Mesodermal cell (in vitro differentiated cells): ENCODE data around the gene HOXB6.

Experiments used
- H3K27ac ChIP-seq: 2 replicates; pipeline ENCODE4 v1.7.0; 2013; ENCODE audit warnings: mild to moderate bottlenecking, low read depth, low read length, moderate library complexity; ENCODE audit not compliant: severe bottlenecking
- H3K36me3 ChIP-seq: 2 replicates; pipeline ENCODE4 v1.7.1; 2013; ENCODE audit warnings: mild to moderate bottlenecking, low read length, moderate library complexity; ENCODE audit not compliant: control insufficient read depth, insufficient read depth
- H3K4me1 ChIP-seq: one replicate; pipeline ENCODE4 v1.7.1; 2013; ENCODE audit warnings: mild to moderate bottlenecking, low read length; ENCODE audit not compliant: insufficient read depth, control insufficient read depth, poor library complexity, severe bottlenecking
- H3K4me3 ChIP-seq: 2 replicates; pipeline ENCODE4 v1.7.0; 2013; ENCODE audit warnings: low read length, control low read depth, mild to moderate bottlenecking; ENCODE audit not compliant: insufficient read depth, poor library complexity, severe bottlenecking; ENCODE audit errors: extremely low read depth
- H3K9me3 ChIP-seq: 2 replicates; pipeline ENCODE4 v1.7.1; 2013; ENCODE audit warnings: mild to moderate bottlenecking, low read length, moderate library complexity; ENCODE audit not compliant: control insufficient read depth
- WGBS, 2 experiments: methylation state at CpG; one replicate each; pipeline ENCODE4 v1.1.5; 2013; ENCODE audit warnings: missing lambda C conversion rate in 2 of 2; ENCODE audit not compliant: insufficient coverage in 2 of 2; 5-methylcytosine and 5-hydroxymethylcytosine counted together

Gene HOXB6

GRCh38 chr17:48618256-48618896 lies 13.6 kb upstream of the HOXB6 start:
- WGBS, 2 experiments = 1% methylated on average over 17 to 19 of the region's 25 CpGs
- no peaks in the 10 kb centered on the region for H3K9me3 ChIP-seq
- no peak overlapping the region for H3K27ac ChIP-seq
- peaks cover 5% of the 10 kb centered on the region for H3K4me1 ChIP-seq
- peak overlapping the region; percentile 17 for H3K4me3 ChIP-seq
- no peaks in the 10 kb centered on the region for H3K36me3 ChIP-seq

- H3K4me3 ChIP-seq = no peak overlapping the region
- peaks cover 5% of the 10 kb centered on the region for H3K4me1 ChIP-seq
- no peak overlapping the region for H3K27ac ChIP-seq
- H3K36me3 ChIP-seq = no peaks in the 10 kb centered on the region
- WGBS, 2 experiments = 3% methylated on average over 38 to 39 of the region's 43 CpGs
- H3K9me3 ChIP-seq = no peaks in the 10 kb centered on the region
These were observed 12.9 kb upstream of the HOXB6 start for GRCh38 chr17:48617471-48618255.

- Histone ChIP-seq H3K4me1 (peaks cover 6% of the 10 kb centered on the region), H3K9me3 (no peaks in the 10 kb centered on the region), H3K27ac (peak overlapping the region; percentile 56), H3K36me3 (no peaks in the 10 kb centered on the region), H3K4me3 (no peak overlapping the region)
- WGBS, 2 experiments = 5 to 7% methylated on average over 11 to 12 of the region's 15 CpGs
These were observed 12.1 kb upstream of the HOXB6 start for GRCh38 chr17:48616717-48617470.

GRCh38 chr17:48615963-48616716 lies 11.4 kb upstream of the HOXB6 start:
- Histone ChIP-seq H3K36me3 (no peaks in the 10 kb centered on the region), H3K4me1 (peaks cover 9% of the 10 kb centered on the region), H3K27ac (peak overlapping the region; percentile 24), H3K9me3 (no peaks in the 10 kb centered on the region), H3K4me3 (no peak overlapping the region)
- WGBS, 2 experiments = 6 to 21% methylated on average over 4 to 7 of the region's 17 CpGs

GRCh38 chr17:48615047-48615962 lies 10.5 kb upstream of the HOXB6 start, which contains the start of gene HOXB8:
TSS of gene HOXB8 (minus strand) at chr17:48615292. CDS start at chr17:48614704, 588 bp downstream.
- peak within 1 kb of the TSS; percentile 45 for H3K4me3 ChIP-seq
- peaks cover 15% of the 10 kb centered on the region for H3K4me1 ChIP-seq
- 15 to 17% methylated on average over 9 to 10 of the region's 41 CpGs for WGBS, 2 experiments
- H3K36me3 ChIP-seq = no peaks in the 10 kb centered on the region
- H3K27ac ChIP-seq = peak within 1 kb of the TSS; percentile 74
- no peaks in the 10 kb centered on the region for H3K9me3 ChIP-seq

- H3K4me3 ChIP-seq = peak overlapping the region; percentile 45
- H3K9me3 ChIP-seq = no peaks in the 10 kb centered on the region
- H3K36me3 ChIP-seq = no peaks in the 10 kb centered on the region
- peaks cover 22% of the 10 kb centered on the region for H3K4me1 ChIP-seq
- WGBS, 2 experiments = 1 to 2% methylated on average over 45 to 47 of the region's 55 CpGs
- H3K27ac ChIP-seq = peak overlapping the region; percentile 74
These were observed 9.3 kb upstream of the HOXB6 start for GRCh38 chr17:48613862-48614694.

GRCh38 chr17:48612854-48613691 lies 8.3 kb upstream of the HOXB6 start:
- Histone ChIP-seq H3K4me3 (peak overlapping the region; percentile 45), H3K36me3 (no peaks in the 10 kb centered on the region), H3K9me3 (no peaks in the 10 kb centered on the region), H3K4me1 (peaks cover 18% of the 10 kb centered on the region), H3K27ac (peak overlapping the region; percentile 83)
- 1% methylated on average over 38 to 51 of the region's 67 CpGs for WGBS, 2 experiments

GRCh38 chr17:48612456-48612853 lies 7.7 kb upstream of the HOXB6 start:
- Histone ChIP-seq H3K4me3 (peak overlapping the region; percentile 45), H3K36me3 (no peaks in the 10 kb centered on the region), H3K27ac (peak overlapping the region; percentile 83), H3K4me1 (peaks cover 18% of the 10 kb centered on the region), H3K9me3 (no peaks in the 10 kb centered on the region)
- WGBS, 2 experiments = 0 to 1% methylated on average over 12 of the region's 15 CpGs
